WERI-Rb-1 (cell line): ENCODE measurements around the gene BCAS3.
A peak's percentile ranks its signal among the peaks of the same experiment; 100 is the strongest.
"Not testable (repeated sequence)": the region's sequence is repeated elsewhere in the genome, so short reads cannot be mapped to it uniquely, and the experiment has no call there.

Experiments used
- DNase-seq: peaks from one replicate; pipeline ENCODE4 v3.0.0-alpha.2; 2020
- H3K27ac ChIP-seq: fragments of 250-450 bp; sonication (Bioruptor Pico); 2 replicates; pipeline ENCODE4 v1.5.1; 2020; ENCODE audit warnings: mild to moderate bottlenecking, moderate library complexity
- H3K27me3 ChIP-seq: fragments of 250-450 bp; sonication (Bioruptor Pico); 2 replicates; pipeline ENCODE4 v1.5.1; 2021; ENCODE audit warnings: mild to moderate bottlenecking, low read depth, moderate library complexity; ENCODE audit not compliant: insufficient read depth, severe bottlenecking
- H3K36me3 ChIP-seq: fragments of 250-450 bp; sonication (Bioruptor Pico); 2 replicates; pipeline ENCODE4 v1.5.1; 2020; ENCODE audit warnings: mild to moderate bottlenecking, moderate library complexity
- H3K4me3 ChIP-seq: 2 replicates; pipeline ENCODE4 v1.5.1; 2011; ENCODE audit warnings: low read depth, mild to moderate bottlenecking, control low read depth, low read length
- H3K9me3 ChIP-seq: fragments of 250-450 bp; sonication (Bioruptor Pico); 2 replicates; pipeline ENCODE4 v1.5.1; 2021; ENCODE audit warnings: mild to moderate bottlenecking, moderate library complexity; ENCODE audit not compliant: severe bottlenecking
- TF ChIP-seq, protein P1 (sequence below): IDR thresholded peaks from 2 replicates; pipeline ENCODE4 v1.5.1; 2011; ENCODE audit warnings: low read depth, mild to moderate bottlenecking, control low read depth, inconsistent platforms, low read length

The BCAS3 gene

DNA sequence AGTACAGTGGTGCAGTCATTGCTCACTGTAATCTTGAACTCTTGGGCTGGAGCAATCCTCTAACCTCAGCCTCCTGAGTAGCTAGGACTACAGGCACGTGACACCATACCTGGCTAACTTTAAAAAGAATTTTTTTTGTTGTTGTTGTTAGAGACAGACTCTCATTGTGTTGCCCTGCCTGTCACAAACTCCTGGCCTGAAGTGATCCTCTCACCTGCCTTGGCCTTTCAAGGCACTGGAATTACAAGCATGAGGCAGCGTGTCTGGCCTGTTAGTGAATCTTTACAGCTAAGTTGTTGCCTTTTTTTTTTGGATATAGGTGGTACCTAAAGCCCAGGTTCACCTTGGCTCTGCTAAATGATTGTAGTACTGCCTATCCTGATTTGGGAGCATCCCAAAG, 290.6 kb downstream of the BCAS3 start:
- no peak for DNase-seq
- TF ChIP-seq, protein P1, sequence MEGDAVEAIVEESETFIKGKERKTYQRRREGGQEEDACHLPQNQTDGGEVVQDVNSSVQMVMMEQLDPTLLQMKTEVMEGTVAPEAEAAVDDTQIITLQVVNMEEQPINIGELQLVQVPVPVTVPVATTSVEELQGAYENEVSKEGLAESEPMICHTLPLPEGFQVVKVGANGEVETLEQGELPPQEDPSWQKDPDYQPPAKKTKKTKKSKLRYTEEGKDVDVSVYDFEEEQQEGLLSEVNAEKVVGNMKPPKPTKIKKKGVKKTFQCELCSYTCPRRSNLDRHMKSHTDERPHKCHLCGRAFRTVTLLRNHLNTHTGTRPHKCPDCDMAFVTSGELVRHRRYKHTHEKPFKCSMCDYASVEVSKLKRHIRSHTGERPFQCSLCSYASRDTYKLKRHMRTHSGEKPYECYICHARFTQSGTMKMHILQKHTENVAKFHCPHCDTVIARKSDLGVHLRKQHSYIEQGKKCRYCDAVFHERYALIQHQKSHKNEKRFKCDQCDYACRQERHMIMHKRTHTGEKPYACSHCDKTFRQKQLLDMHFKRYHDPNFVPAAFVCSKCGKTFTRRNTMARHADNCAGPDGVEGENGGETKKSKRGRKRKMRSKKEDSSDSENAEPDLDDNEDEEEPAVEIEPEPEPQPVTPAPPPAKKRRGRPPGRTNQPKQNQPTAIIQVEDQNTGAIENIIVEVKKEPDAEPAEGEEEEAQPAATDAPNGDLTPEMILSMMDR: no peak
- no peaks in the 10 kb centered on the region for H3K9me3 ChIP-seq
- no peak overlapping the region for H3K4me3 ChIP-seq
- no peaks in the 10 kb centered on the region for H3K27me3 ChIP-seq
- H3K36me3 ChIP-seq: no peaks in the 10 kb centered on the region
- H3K27ac ChIP-seq: no peak overlapping the region

DNA sequence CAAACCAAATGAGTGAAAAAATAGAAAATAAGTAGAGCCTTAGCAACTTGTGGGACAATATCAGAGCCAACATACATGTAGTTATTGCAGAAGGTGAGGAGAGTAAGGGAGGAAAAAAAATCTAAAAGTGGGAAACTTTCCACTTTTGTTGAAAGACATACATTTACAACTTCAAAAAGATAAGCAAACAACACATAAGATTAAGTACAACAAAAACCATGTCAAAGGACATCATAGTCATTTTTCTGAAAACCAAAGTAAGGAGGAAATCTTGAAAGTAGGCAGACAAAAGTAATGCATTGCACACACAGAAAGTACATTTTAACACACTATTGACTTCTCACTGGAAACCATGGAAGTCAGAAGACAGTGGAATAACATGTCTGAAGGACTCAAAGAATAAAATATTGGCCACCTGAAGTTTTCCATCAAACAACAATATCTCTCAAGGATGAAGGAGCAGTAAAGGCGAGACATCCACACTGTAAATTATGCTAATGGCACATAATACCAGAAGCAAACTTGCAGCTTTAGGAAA, 291.9 kb downstream of the BCAS3 start:
- no peak overlapping the region for H3K27ac ChIP-seq
- DNase-seq: no peak

DNA sequence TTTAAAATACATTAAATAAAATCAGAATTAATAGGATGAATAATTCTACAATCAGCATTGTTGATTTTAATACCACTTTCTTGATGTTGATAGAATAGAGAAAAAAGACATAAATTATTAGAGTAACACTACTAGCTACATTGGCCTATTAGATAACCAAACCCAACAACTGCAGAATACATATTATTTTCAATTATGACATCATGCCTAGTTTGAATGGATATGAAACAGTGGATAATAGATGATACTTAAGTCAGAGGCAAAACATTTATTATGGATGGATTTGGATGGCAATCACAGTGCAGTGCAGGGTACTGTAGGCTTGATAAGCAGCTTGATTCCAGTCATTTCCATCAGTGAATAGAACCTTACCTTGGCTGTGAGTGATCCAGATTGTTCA, 293.1 kb downstream of the BCAS3 start:
- Histone ChIP-seq H3K27ac (no peak overlapping the region), H3K27me3 (no peaks in the 10 kb centered on the region), H3K4me3 (no peak overlapping the region), H3K36me3 (no peaks in the 10 kb centered on the region), H3K9me3 (no peaks in the 10 kb centered on the region)
- TF ChIP-seq, protein P1: no peak
- no peak for DNase-seq

More for the DNA sequence above, 291.9 kb downstream of the BCAS3 start:
- H3K36me3 ChIP-seq: no peaks in the 10 kb centered on the region
- TF ChIP-seq, protein P1: no peak
- H3K4me3 ChIP-seq: no peak overlapping the region
- H3K27me3 ChIP-seq: no peaks in the 10 kb centered on the region
- no peaks in the 10 kb centered on the region for H3K9me3 ChIP-seq

DNA sequence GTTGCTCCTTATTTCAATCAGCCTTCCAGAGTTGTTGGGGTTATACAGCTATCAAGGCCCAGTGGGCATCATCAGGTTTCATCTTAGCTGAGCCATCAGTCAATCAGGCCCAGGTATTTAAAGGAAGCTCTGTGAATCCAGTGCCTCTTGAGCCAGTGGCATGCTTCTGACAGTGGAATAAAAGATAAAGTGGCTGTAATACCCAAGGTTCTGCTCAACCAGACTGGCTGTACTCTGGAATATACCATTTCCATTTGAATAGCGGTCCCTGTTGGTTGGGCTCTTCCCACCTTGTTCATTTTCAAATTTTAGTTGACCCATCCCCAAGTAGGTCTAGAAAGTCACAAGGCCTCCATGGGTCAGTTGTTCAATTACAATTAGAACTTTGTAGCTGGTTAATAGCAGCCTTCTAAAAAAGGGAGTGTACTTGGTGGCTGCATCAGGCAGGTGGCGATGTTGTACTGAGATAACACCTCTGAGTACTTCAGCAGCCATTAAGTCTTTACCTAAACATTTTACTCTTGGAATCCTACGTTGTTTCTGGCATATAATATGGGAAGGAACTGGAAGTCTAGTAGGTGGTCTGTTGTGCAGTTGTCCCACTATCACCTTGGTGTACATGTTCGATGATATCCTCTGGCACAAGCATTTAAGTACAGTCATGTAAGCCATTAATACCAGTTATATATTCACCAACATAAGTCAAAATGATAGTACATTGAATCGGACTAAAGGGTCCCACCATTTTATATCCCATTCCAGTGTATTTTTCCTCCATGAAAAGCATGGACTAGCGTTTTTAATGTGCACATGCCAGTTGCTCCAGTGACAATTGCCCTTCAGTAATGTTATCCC, 294.1 kb downstream of the BCAS3 start:
- DNase-seq: peak; percentile 63
- Histone ChIP-seq H3K9me3 (peaks cover under 1% of the 10 kb centered on the region), H3K36me3 (no peaks in the 10 kb centered on the region), H3K4me3 (no peak overlapping the region), H3K27ac (no peak overlapping the region), H3K27me3 (no peaks in the 10 kb centered on the region)
- TF ChIP-seq, protein P1: peak; percentile 82

DNA sequence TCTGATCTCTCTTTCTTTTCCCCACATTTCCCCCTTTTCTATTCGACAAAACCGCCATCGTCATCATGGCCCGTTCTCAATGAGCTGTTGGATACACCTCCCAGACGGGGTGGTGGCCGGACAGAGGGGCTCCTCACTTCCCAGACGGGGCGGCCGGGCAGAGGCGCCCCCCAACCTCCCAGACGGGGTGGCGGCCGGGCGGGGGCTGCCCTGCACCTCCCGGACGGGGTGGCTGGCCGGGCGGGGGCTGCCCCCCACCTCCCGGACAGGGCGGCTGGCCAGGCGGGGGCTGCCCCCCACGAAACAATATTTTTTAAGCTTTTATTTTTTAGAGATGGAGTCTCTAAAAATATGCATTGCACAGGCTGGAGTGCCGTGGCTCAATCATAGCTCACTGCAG, 299.2 kb downstream of the BCAS3 start:
- H3K27ac ChIP-seq: not testable (repeated sequence)

DNA sequence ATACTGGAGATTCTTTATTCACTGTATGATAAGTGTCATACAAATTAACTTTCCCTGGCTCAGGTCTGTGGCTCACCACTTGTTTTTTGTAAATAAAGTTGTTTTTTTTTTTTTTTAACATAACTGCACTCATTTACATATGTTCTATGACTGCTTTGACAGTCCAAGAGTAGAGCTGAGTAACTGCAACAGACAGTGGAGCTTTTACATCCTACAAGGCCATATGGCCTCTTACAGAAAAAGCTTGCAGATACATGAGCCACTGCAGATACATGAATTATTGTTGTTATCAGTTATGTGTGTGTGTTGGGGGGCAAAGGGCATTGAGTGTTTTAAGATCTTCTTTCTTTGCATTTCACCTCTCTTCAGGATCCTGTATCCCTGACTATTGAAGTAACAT, 311.7 kb downstream of the BCAS3 start:
- H3K27me3 ChIP-seq: no peaks in the 10 kb centered on the region
- TF ChIP-seq, protein P1: no peak
- no peak for DNase-seq

More for the DNA sequence above, 299.2 kb downstream of the BCAS3 start:
- H3K4me3 ChIP-seq, H3K36me3 ChIP-seq, H3K27me3 ChIP-seq, H3K9me3 ChIP-seq, DNase-seq: not testable (repeated sequence)

More for the DNA sequence above, 311.7 kb downstream of the BCAS3 start:
- Histone ChIP-seq H3K4me3 (no peak overlapping the region), H3K36me3 (no peaks in the 10 kb centered on the region), H3K27ac (no peak overlapping the region), H3K9me3 (no peaks in the 10 kb centered on the region)
